ENCODE measurements around the gene PLCB2. TPM values are rescaled to one million over a fixed set of nuclear protein-coding genes. Genes with fewer than 3 reads are reported as not detected.

The PLCB2 gene
- total RNA-seq, 1 donor from 2014 or later, result 0.56 TPM

GRCh38 chr15:40258544-40258943 is 49.2 kb downstream of the PLCB2 start:
- peaks cover 20% of the 10 kb centered on the region for H3K27me3 ChIP-seq
- H3K9me3 ChIP-seq (ENCODE audit: low read depth), result no peaks in the 10 kb centered on the region
- H3K27ac ChIP-seq, result no peak overlapping the region
- Mint-ChIP-seq H3K36me3 (peaks cover 4% of the 10 kb centered on the region), H3K27ac (no peak overlapping the region), H3K4me3 (no peak overlapping the region), H3K9me3 (peaks cover 8% of the 10 kb centered on the region), H3K4me1 (peaks cover 32% of the 10 kb centered on the region), H3K27me3 (ENCODE audit: insufficient read depth, low read depth) (peaks cover 30% of the 10 kb centered on the region)
- no peak overlapping the region for H3K4me2 ChIP-seq
- H4K20me1 ChIP-seq (ENCODE audit: low read depth), result no peaks in the 10 kb centered on the region
- DNase-seq (ENCODE audit: low spot score), result peak; percentile 41
- TF ChIP-seq EZH2 (IDR thresholded peaks at IDR 0.05) (no peak), CTCF (IDR thresholded peaks at IDR 0.05) (no peak), EZH2phosphoT487 (IDR thresholded peaks at IDR 0.05) (no peak)
- H3K9ac ChIP-seq, result no peak overlapping the region
- no peaks in the 10 kb centered on the region for H3K4me1 ChIP-seq
- no peak overlapping the region for H2AFZ ChIP-seq (replicated peaks)
- no peaks in the 10 kb centered on the region for H3K36me3 ChIP-seq
- H3K79me2 ChIP-seq (ENCODE audit: low read depth), result no peaks in the 10 kb centered on the region
- peaks cover 4% of the 10 kb centered on the region for H3F3A ChIP-seq (ENCODE audit: low read depth)
- no peak overlapping the region for H3K4me3 ChIP-seq

- H3K36me3 ChIP-seq, result no peaks in the 10 kb centered on the region
- Mint-ChIP-seq H3K4me3 (no peak overlapping the region), H3K4me1 (peaks cover 34% of the 10 kb centered on the region), H3K27ac (no peak overlapping the region), H3K27me3 (ENCODE audit: insufficient read depth, low read depth) (peaks cover 36% of the 10 kb centered on the region), H3K9me3 (peaks cover 4% of the 10 kb centered on the region), H3K36me3 (peaks cover 4% of the 10 kb centered on the region)
- no peaks in the 10 kb centered on the region for H3K4me1 ChIP-seq
- H3F3A ChIP-seq (ENCODE audit: low read depth), result peaks cover 4% of the 10 kb centered on the region
- H3K9ac ChIP-seq, result no peak overlapping the region
- H4K20me1 ChIP-seq (ENCODE audit: low read depth), result no peaks in the 10 kb centered on the region
- no peaks in the 10 kb centered on the region for H3K9me3 ChIP-seq (ENCODE audit: low read depth)
- no peaks in the 10 kb centered on the region for H3K79me2 ChIP-seq (ENCODE audit: low read depth)
- no peak overlapping the region for H3K27ac ChIP-seq
- H3K27me3 ChIP-seq, result peaks cover 27% of the 10 kb centered on the region
- no peak overlapping the region for H2AFZ ChIP-seq (replicated peaks)
- TF ChIP-seq CTCF (IDR thresholded peaks at IDR 0.05) (no peak), EZH2phosphoT487 (IDR thresholded peaks at IDR 0.05) (no peak), EZH2 (IDR thresholded peaks at IDR 0.05) (no peak)
- no peak overlapping the region for H3K4me3 ChIP-seq
- no peak for DNase-seq (ENCODE audit: low spot score)
- H3K4me2 ChIP-seq, result no peak overlapping the region
Observed at GRCh38 chr15:40257656-40258450, 49.9 kb downstream of the PLCB2 start.

GRCh38 chr15:40256638-40257235 is 51.0 kb downstream of the PLCB2 start:
- no peak for TF ChIP-seq EZH2 (IDR thresholded peaks at IDR 0.05)
- TF ChIP-seq EZH2phosphoT487 (IDR thresholded peaks at IDR 0.05), result no peak
- no peak for TF ChIP-seq CTCF (IDR thresholded peaks at IDR 0.05)
- Mint-ChIP-seq H3K36me3 (peaks cover 4% of the 10 kb centered on the region), H3K4me1 (peaks cover 34% of the 10 kb centered on the region), H3K4me3 (no peak overlapping the region), H3K27me3 (ENCODE audit: insufficient read depth, low read depth) (peaks cover 39% of the 10 kb centered on the region), H3K9me3 (peaks cover 4% of the 10 kb centered on the region), H3K27ac (no peak overlapping the region)
- H3K79me2 ChIP-seq (ENCODE audit: low read depth), result no peaks in the 10 kb centered on the region
- DNase-seq (ENCODE audit: low spot score), result no peak
- no peaks in the 10 kb centered on the region for H4K20me1 ChIP-seq (ENCODE audit: low read depth)
- H3K9ac ChIP-seq, result no peak overlapping the region
- H3K9me3 ChIP-seq (ENCODE audit: low read depth), result no peaks in the 10 kb centered on the region
- no peak overlapping the region for H3K4me2 ChIP-seq
- no peak overlapping the region for H3K27ac ChIP-seq
- peaks cover 8% of the 10 kb centered on the region for H3K4me1 ChIP-seq
- peaks cover 8% of the 10 kb centered on the region for H3F3A ChIP-seq (ENCODE audit: low read depth)
- no peaks in the 10 kb centered on the region for H3K36me3 ChIP-seq
- H3K27me3 ChIP-seq, result peaks cover 38% of the 10 kb centered on the region
- H2AFZ ChIP-seq (replicated peaks), result no peak overlapping the region
- H3K4me3 ChIP-seq, result no peak overlapping the region

All from neural progenitor cell (in vitro differentiated cells).